ENCODE data around the gene DLG2. TPM values are rescaled to one million over a fixed set of nuclear protein-coding genes. Genes with fewer than 3 reads are reported as not detected.

The DLG2 gene
- total and polyA plus RNA-seq, 2 of the 4 experiments (the other 2 are of a cell fraction), result 0.31 to 0.36 TPM

- Histone ChIP-seq H2AK5ac (ENCODE audit: low read depth, low read length) (no peak overlapping the region), H3K14ac (replicated peaks; ENCODE audit: low read depth, low read length) (no peak overlapping the region), H3K23ac (ENCODE audit: low read depth, low read length) (no peak overlapping the region), H3K4me3 (ENCODE audit: insufficient read depth, low read depth, low read length) (no peak overlapping the region), H2BK5ac (ENCODE audit: low read depth, low read length, poor library complexity, severe bottlenecking) (no peak overlapping the region), H2AFZ (replicated peaks; ENCODE audit: low read length, poor library complexity) (no peak overlapping the region), H3K9me1 (ENCODE audit: insufficient read depth, low read length) (no peaks in the 10 kb centered on the region), H3K36me3 (ENCODE audit: control insufficient read depth, insufficient read depth, low read length) (no peaks in the 10 kb centered on the region), H2BK20ac (ENCODE audit: low read depth, low read length) (no peak overlapping the region), H3K56ac (ENCODE audit: extremely low read depth, insufficient read depth, low read length) (no peak overlapping the region), H3K27me3 (ENCODE audit: control insufficient read depth, insufficient read depth, low read length) (no peaks in the 10 kb centered on the region), H3K4me1 (ENCODE audit: control insufficient read depth, insufficient read depth, low read length) (no peaks in the 10 kb centered on the region), H4K5ac (ENCODE audit: low read depth, low read length) (no peak overlapping the region), H3K4ac (ENCODE audit: low read depth, low read length) (no peak overlapping the region), H3K4me2 (ENCODE audit: low read depth, low read length) (no peak overlapping the region), H2BK15ac (ENCODE audit: low read depth, low read length) (no peak overlapping the region), H3K9ac (ENCODE audit: low read depth, low read length) (no peak overlapping the region), H3K79me1 (ENCODE audit: low read depth in 1 of 2, low read length in 2 of 2) (no peaks in the 10 kb centered on the region), H4K20me1 (ENCODE audit: insufficient read depth, low read length) (no peaks in the 10 kb centered on the region), H3K9me3 (ENCODE audit: control insufficient read depth, insufficient read depth, low read length) (no peaks in the 10 kb centered on the region), H3K18ac (ENCODE audit: low read depth, low read length) (no peak overlapping the region), H4K91ac (ENCODE audit: insufficient read depth, low read depth, low read length) (no peak overlapping the region), H3K27ac (ENCODE audit: insufficient read depth, low read length) (no peak overlapping the region), H2AK9ac (replicated peaks; ENCODE audit: low read depth, low read length, poor library complexity) (no peak overlapping the region), H4K8ac (ENCODE audit: low read depth in 2 of 2, low read length in 2 of 2) (no peak overlapping the region), H2BK120ac (ENCODE audit: low read depth, low read length) (no peak overlapping the region)
- no peak for DNase-seq
- intact Hi-C loops (cut with micrococcal nuclease), result no loop called here
- TF ChIP-seq POLR2A (IDR thresholded peaks at IDR 0.05; ENCODE audit: low read depth, low read length) (no peak), MAFK (IDR thresholded peaks at IDR 0.05; ENCODE audit: low read depth, low read length) (no peak), NFE2L2 (IDR thresholded peaks at IDR 0.05; ENCODE audit: low read depth, low read length) (no peak), CEBPB (IDR thresholded peaks at IDR 0.05; ENCODE audit: low read depth, low read length) (no peak)
- in situ Hi-C loops (cut with MboI; ENCODE audit: low sequenced_read_pairs), result no loop called here
- no CpG with 5 or more reads among the region's 6 CpGs for WGBS, 2 experiments (ENCODE audit: extremely low coverage in 2 of 2, insufficient read length in 1 of 2)
- dilution Hi-C loops (cut with HindIII; ENCODE audit: low sequenced_read_pairs, unreplicated experiment), result no loop called here
- ChIA-PET POLR2A (ENCODE audit: unreplicated experiment) (no interaction called here), CTCF (interaction anchor here (1.4 kb wide), 1 partner anchor 21 kb away, joined by 3 read pairs; no protein-coding TSS in a partner anchor)
- ATAC-seq (ENCODE audit: low read depth), result no peak
- no TSS peak for BruUV-seq (replicated peaks)
These were observed 1046.7 kb downstream of the DLG2 start for GRCh38 chr11:84580428-84580827.

Data from IMR-90 (cell line).